Esophagus (tissue), 2 donors: ENCODE results near the gene SMS. TPM values are rescaled to one million over a fixed set of nuclear protein-coding genes. Genes with fewer than 3 reads are reported as not detected.

ENCODE experiments used
- H3K27ac ChIP-seq, 2 donors: one replicate each; pipeline ENCODE4 v1.5.1; 2013; ENCODE audit warnings: low read depth in 2 of 2, mild to moderate bottlenecking in 2 of 2, inconsistent platforms in 1 of 2, low read length in 1 of 2, moderate library complexity in 1 of 2
- H3K27me3 ChIP-seq, 2 donors: one replicate each; pipeline ENCODE4 v1.6.1; 2013; ENCODE audit warnings: low read length in 2 of 2, control low read depth in 1 of 2, mild to moderate bottlenecking in 1 of 2; ENCODE audit not compliant: insufficient read depth in 2 of 2, control insufficient read depth in 1 of 2
- H3K36me3 ChIP-seq, 2 donors: one replicate each; pipeline ENCODE4 v1.6.1; 2013; ENCODE audit warnings: low read length in 1 of 2; ENCODE audit not compliant: control insufficient read depth in 2 of 2, insufficient read depth in 2 of 2
- H3K4me1 ChIP-seq, 2 donors: one replicate each; pipeline ENCODE4 v1.6.1; 2013; ENCODE audit warnings: low read length in 1 of 2; ENCODE audit not compliant: control insufficient read depth in 2 of 2, insufficient read depth in 2 of 2
- H3K4me3 ChIP-seq, 2 donors: one replicate each; pipeline ENCODE4 v1.5.1; 2013; ENCODE audit warnings: low read length in 2 of 2, mild to moderate bottlenecking in 2 of 2, low read depth in 1 of 2, moderate library complexity in 1 of 2
- H3K9me3 ChIP-seq, 2 donors: one replicate each; pipeline ENCODE4 v1.6.1; 2013; ENCODE audit warnings: mild to moderate bottlenecking in 2 of 2, low read depth in 1 of 2, low read length in 1 of 2, moderate library complexity in 1 of 2; ENCODE audit not compliant: control insufficient read depth in 2 of 2, insufficient read depth in 1 of 2
- WGBS, 2 donors: extraction: QIAGEN DNeasy Blood & Tissue Kit; methylation state at CpG; one replicate each; pipeline ENCODE4 v1.1.7; 2013; 5-methylcytosine and 5-hydroxymethylcytosine counted together
- polyA plus RNA-seq, 2 donors: library from polyadenylated mRNA; stranded (reverse); fragments of 200-250 nt; gene quantifications; one replicate each; pipeline ENCODE4 v1.2.3, GENCODE V29; 2013
- donor health status: healthy with polysubstance abuse.
- donor health status: Bipolar disorder and iron deficiency.

Gene SMS
- polyA plus RNA-seq, 2 donors, result 26.6 to 43.2 TPM

DNA sequence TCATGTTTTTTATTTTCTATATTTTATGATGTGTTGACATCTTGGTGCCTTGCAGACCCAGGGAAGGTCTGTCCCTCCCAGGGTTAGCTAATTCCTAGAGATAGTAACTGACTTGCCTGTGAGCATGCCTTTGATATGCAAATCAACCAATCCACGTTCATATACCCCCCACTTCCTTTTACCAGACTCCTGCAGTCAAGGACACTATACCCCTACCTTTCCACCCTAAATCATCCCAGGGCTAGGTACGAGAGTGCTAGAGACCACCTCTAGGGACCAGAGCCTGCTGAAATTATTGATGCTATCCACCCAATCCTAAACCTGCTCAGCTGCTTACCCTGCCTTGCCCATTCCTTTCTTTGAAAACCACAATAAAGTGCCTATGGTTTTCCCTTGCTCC, 84.1 kb downstream of the SMS start:
- H3K4me1 ChIP-seq, result no peaks in the 10 kb centered on the region
- 33 to 60% methylated on average over 2 of the region's 2 CpGs for WGBS, 2 donors
- H3K4me3 ChIP-seq, result no peak overlapping the region
- no peaks in the 10 kb centered on the region for H3K9me3 ChIP-seq
- H3K27ac ChIP-seq, result no peak overlapping the region
- no peaks in the 10 kb centered on the region for H3K36me3 ChIP-seq
- peaks cover 0 to 5% of the 10 kb centered on the region in 2 donors for H3K27me3 ChIP-seq

DNA sequence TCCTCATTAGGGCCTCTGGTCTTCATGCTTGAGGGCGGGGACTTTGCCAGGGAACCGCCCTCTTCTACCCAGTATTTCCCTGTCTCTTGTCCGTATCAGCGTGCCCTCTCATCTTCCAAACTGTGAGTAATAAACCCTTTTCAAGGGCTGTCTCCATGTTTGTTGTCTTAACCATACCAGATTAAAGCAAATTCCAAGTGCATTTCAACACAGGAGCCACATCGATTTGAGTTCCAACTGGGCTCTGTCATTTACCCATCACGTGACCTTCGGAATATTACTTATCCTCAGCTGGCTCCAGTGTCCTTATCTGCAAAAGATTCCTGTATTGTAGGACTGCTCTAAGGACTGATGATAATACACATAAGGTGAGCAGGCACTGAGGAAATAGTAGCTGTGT, 85.2 kb downstream of the SMS start:
- 79 to 88% methylated on average over 7 of the region's 7 CpGs for WGBS, 2 donors
- Histone ChIP-seq H3K36me3 (no peaks in the 10 kb centered on the region), H3K4me3 (no peak overlapping the region), H3K27ac (no peak overlapping the region), H3K9me3 (no peaks in the 10 kb centered on the region), H3K4me1 (no peaks in the 10 kb centered on the region), H3K27me3 (peaks cover 0 to 5% of the 10 kb centered on the region in 2 donors)

DNA sequence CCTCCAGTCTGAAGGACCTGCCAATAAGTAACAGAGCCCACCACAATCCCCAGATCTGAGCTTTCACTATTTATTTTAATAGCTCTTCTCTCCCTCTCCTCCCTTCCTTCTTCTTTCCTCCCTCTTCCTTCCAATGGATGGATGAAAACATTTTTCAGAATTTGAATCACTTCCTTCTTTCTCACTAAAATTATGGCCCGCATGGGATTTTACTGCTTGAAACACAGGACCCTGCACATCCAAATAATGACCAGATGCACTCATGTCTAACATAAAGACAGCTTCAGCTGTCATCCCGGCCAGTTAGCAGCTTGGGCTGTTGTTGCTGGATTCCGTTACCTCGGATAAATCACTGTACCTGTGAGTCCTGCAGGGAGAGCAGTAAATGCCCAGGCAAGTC, 86.2 kb downstream of the SMS start:
- H3K9me3 ChIP-seq, result no peaks in the 10 kb centered on the region
- H3K36me3 ChIP-seq, result no peaks in the 10 kb centered on the region
- H3K27ac ChIP-seq, result no peak overlapping the region
- WGBS, 2 donors, result 84 to 87% methylated on average over 4 of the region's 4 CpGs
- no peaks in the 10 kb centered on the region for H3K4me1 ChIP-seq
- peaks cover 0 to 5% of the 10 kb centered on the region in 2 donors for H3K27me3 ChIP-seq
- no peak overlapping the region for H3K4me3 ChIP-seq

DNA sequence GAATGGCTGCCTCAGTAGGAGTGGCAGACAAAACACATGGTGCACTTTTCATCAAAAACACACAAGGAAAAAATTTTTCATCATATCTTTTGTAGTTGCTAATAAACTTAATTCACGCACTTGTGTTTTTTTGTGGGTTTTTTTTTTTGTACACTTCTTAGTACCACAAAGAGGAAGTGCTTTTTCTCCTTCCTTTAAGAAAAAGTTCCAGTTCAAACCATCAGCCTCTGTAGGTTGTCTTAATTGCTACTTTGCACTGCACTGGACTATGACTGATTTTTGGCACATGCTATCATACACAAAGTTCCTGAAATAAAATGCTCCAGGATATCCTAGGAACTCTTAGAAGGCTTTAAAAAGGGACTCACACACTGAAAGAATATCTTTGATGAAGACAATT, 91.6 kb downstream of the SMS start, which contains the start of gene PHEX:
TSS of gene PHEX (plus strand) at position 242 of the 400 bp plus-strand sequence. CDS start 681 bp downstream, outside the sequence.
- WGBS, 2 donors, result 48 to 83% methylated on average over 1 of the region's 1 CpG
- H3K36me3 ChIP-seq, result no peaks in the 10 kb centered on the region
- H3K4me3 ChIP-seq, result no peak within 1 kb of the TSS
- no peaks in the 10 kb centered on the region for H3K27me3 ChIP-seq
- no peaks in the 10 kb centered on the region for H3K9me3 ChIP-seq
- H3K27ac ChIP-seq, result no peak within 1 kb of the TSS
- H3K4me1 ChIP-seq, result no peaks in the 10 kb centered on the region

DNA sequence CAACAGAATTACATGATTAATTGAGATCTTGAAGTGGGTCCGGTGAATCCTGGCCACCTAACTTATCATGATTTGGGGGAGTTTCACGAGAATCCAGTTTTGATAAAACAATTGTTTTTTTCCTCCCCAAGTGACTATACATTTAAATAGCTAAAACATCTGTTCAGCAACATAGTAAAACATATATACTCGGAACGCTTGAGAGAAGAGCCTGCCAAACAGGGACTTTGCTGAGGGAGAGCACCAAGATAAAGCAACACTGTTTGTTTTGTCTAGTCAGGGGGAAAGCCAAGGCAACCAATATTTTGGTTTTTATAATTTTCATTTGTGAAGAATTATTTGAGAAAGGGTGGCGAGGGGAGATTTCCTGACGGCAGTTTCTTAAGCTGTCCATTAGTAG, 92.0 kb downstream of the SMS start:
- Histone ChIP-seq H3K27ac (no peak overlapping the region), H3K27me3 (no peaks in the 10 kb centered on the region), H3K36me3 (no peaks in the 10 kb centered on the region), H3K9me3 (no peaks in the 10 kb centered on the region), H3K4me3 (no peak overlapping the region), H3K4me1 (no peaks in the 10 kb centered on the region)
- WGBS, 2 donors, result 68 to 72% methylated on average over 6 of the region's 6 CpGs

DNA sequence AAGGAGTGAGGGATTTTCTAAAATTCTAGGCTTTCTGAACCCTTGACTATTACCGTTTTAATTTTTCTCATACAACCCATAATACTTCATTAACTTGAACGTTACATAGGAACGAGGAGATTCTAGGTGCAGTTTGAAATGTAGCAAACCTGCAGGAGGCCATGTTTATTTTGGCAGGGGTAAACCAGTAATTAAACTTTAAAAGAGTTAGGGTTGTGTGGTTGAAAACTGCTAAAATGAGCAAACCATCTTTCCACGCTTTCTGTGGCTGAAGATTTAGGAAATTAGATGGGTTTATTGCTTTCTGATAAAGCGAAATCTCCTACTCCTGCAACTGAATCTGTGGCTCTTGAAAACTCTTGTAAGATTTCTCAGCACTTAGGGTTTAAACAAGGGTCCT, 93.3 kb downstream of the SMS start:
- 54 to 57% methylated on average over 5 of the region's 5 CpGs for WGBS, 2 donors

DNA sequence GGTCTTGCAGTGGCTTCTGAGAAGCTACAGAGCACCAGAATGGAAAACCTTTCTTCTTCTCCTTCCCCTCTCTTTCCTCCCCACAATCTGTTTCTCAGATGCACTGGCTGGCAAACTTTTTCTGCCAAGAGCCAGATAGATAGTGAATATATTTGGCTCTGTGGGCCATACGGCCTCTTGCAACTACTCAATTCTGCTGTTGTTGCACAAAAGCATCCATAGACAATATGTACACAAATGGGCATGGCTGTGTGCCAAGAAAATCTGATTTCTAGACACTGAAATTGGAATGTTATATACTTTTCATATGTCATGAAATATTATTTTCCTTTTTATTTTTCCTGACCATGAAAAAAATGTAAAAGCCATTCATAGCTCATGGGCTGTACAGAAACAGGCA, 94.7 kb downstream of the SMS start:
- Histone ChIP-seq H3K9me3 (no peaks in the 10 kb centered on the region), H3K27ac (no peak overlapping the region), H3K36me3 (no peaks in the 10 kb centered on the region), H3K4me3 (no peak overlapping the region), H3K4me1 (no peaks in the 10 kb centered on the region), H3K27me3 (no peaks in the 10 kb centered on the region)
- WGBS, 2 donors, result 59 to 63% methylated on average over 1 of the region's 1 CpG

More for the DNA sequence above, 93.3 kb downstream of the SMS start:
- Histone ChIP-seq H3K36me3 (no peaks in the 10 kb centered on the region), H3K27ac (no peak overlapping the region), H3K27me3 (no peaks in the 10 kb centered on the region), H3K4me1 (no peaks in the 10 kb centered on the region), H3K9me3 (no peaks in the 10 kb centered on the region), H3K4me3 (no peak overlapping the region)

DNA sequence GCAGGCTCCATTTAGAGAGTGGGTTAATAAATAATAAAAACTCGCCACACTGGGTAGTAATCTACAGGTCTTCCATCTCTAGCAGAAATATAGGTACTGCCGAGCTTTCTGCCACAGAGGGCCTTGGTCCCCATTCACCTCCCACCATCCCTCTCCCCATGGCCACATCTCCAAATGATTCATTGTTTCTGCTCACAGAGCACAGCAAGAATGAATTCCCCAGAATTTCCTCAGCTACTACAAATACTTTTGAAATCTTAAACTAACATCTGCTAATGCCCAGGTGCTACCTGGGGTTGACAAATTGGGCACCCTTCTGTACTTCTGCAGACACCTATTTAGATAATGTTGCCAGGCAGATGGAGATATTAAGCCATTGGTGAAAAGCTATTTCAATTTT, 96.7 kb downstream of the SMS start:
- no peaks in the 10 kb centered on the region for H3K4me1 ChIP-seq
- 87 to 98% methylated on average over 2 of the region's 2 CpGs for WGBS, 2 donors
- H3K4me3 ChIP-seq, result no peak overlapping the region
- no peaks in the 10 kb centered on the region for H3K27me3 ChIP-seq
- no peaks in the 10 kb centered on the region for H3K9me3 ChIP-seq
- H3K36me3 ChIP-seq, result no peaks in the 10 kb centered on the region
- no peak overlapping the region for H3K27ac ChIP-seq

DNA sequence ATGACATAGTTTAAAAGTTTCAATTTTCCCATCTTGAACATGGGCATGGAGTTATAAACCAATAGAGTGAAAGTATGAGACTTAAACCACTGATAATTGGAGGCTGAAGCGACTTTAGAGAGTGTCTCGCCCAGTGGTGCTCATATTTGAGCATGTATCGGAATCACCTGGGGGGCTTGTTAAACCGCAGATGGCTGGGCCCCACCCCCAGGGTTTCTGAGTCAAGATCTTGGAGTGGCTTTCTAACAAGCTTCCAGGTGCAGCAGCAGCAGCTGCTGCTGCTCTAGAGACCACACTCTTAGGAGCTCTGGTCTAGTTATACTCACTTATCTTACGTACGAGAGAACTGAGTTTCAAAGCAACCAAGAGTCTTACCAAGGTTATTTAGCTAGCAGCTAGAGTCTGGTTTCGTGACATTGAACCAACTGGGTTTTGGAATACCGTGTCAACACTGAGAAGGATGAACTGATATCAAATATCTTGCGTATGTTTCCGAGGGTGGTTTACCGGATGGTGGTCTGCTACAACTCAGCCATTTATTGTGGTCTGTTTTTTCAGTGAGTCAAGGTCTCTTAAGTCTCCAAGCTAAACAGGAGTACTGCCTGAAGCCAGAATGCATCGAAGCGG, 97.5 kb downstream of the SMS start:
- 86 to 92% methylated on average over 13 of the region's 13 CpGs for WGBS, 2 donors

DNA sequence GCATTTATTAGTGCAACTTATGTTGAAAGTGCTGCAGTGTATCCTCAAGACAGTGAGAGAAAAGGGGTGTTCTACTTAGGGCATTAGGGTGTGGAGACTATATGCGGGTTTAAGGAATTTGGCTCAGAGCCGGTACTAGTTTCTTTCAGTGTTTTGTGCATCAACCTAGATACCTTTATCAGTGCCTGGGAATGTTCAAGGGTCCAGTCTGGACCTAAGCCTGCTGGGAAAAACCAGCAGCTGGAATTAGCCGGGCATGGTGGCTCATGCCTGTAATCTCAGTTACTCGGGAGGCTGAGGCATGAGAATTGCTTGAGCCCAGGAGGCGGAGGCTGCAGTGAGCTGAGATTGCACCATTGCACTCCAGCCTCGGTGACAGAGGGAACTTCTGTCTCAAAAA, 99.0 kb downstream of the SMS start:
- Histone ChIP-seq H3K36me3 (no peaks in the 10 kb centered on the region), H3K27me3 (no peaks in the 10 kb centered on the region), H3K27ac (no peak overlapping the region), H3K9me3 (no peaks in the 10 kb centered on the region), H3K4me1 (no peaks in the 10 kb centered on the region), H3K4me3 (no peak overlapping the region)
- WGBS, 2 donors, result 88 to 90% methylated on average over 6 of the region's 6 CpGs

More for the DNA sequence above, 97.5 kb downstream of the SMS start:
- Histone ChIP-seq H3K4me3 (no peak overlapping the region), H3K27me3 (no peaks in the 10 kb centered on the region), H3K36me3 (no peaks in the 10 kb centered on the region), H3K27ac (no peak overlapping the region), H3K9me3 (no peaks in the 10 kb centered on the region), H3K4me1 (no peaks in the 10 kb centered on the region)
